NB4 (cell line): ENCODE results near the gene TLE2.

Experiments used
- CTCF ChIP-seq: IDR thresholded peaks from one replicate; pipeline ENCODE4 v1.5.1; 2012; ENCODE audit warnings: low read depth, low read length
- POLR2A ChIP-seq: IDR thresholded peaks from 2 replicates; pipeline ENCODE4 v1.6.1; 2011; ENCODE audit warnings: mild to moderate bottlenecking; ENCODE audit not compliant: insufficient read length; ENCODE audit errors: extremely low read depth

GRCh38 chr19:3058009-3058820 is 29.1 kb upstream of the TLE2 start:
- TF ChIP-seq CTCF (no peak), POLR2A (no peak)
